GM12878 (cell line): ENCODE data around the gene TBX4. TPM values are rescaled to one million over a fixed set of nuclear protein-coding genes. Genes with fewer than 3 reads are reported as not detected.
"Not testable (repeated sequence)": the region's sequence is repeated elsewhere in the genome, so short reads cannot be mapped to it uniquely, and the experiment has no call there.

Source experiments
- ATAC-seq: fragments of 200-7000 bp; cut with Tn5 transposase; 3 replicates; pipeline ENCODE4 v1.9.1; 2020; ENCODE audit warnings: mild to moderate bottlenecking, moderate library complexity
- BruUV-seq: library from RNA; stranded (reverse); fragments of 400-500 nt; replicated peaks from 2 replicates; lab custom pipeline; 2021; lab: Mats Ljungman, UMichigan
- CTCF ChIA-PET: fragments of 300-600 bp; sonication (Branson Sonifier 250); formaldehyde crosslinking; extraction: SDS; loops from one replicate; lab custom pipeline; 2021; ENCODE audit warnings: inconsistent platforms; lab: Yijun Ruan, JAX
- POLR2A ChIA-PET: fragments of 350-600 bp; formaldehyde crosslinking; extraction: SDS; loops from one replicate; lab custom pipeline; 2021; ENCODE audit warnings: inconsistent platforms; lab: Charles Lee
- RAD21 ChIA-PET: fragments of 300-600 bp; sonication (Branson Sonifier 250); formaldehyde crosslinking; loops from one replicate; lab custom pipeline; 2023; ENCODE audit warnings: antibody characterized with exemption; ENCODE audit not compliant: unreplicated experiment; lab: Charles Lee
- SMC1A ChIA-PET: fragments of 300-600 bp; sonication (Branson Sonifier 250); formaldehyde crosslinking; loops from one replicate; lab custom pipeline; 2023; ENCODE audit not compliant: unreplicated experiment, uncharacterized antibody; lab: Charles Lee
- DNase-seq: peaks from one replicate; pipeline ENCODE4 v3.0.0-alpha.2; 2011; ENCODE audit warnings: low read depth, low spot score
- FAIRE-seq: peaks from 3 replicates; lab custom pipeline; 2011; peaks lifted over from hg19 to GRCh38; lab: Jason Lieb, UNC
- H2AFZ ChIP-seq: 2 replicates; pipeline ENCODE4 v1.6.0; 2011; ENCODE audit warnings: low read depth, low read length, control low read depth; ENCODE audit not compliant: control insufficient read depth
- H3K27ac ChIP-seq: 2 replicates; pipeline ENCODE4 v1.5.1; 2011; ENCODE audit warnings: control low read depth; ENCODE audit not compliant: control insufficient read depth, insufficient read depth
- H3K27me3 ChIP-seq, 2 experiments: replicated peaks in 1 of 2; 2 replicates each; pipeline versions ENCODE4 v1.6.0 to v1.6.1; 2011; ENCODE audit warnings: low read length in 1 of 2; ENCODE audit not compliant: control insufficient read depth in 2 of 2, insufficient read depth in 2 of 2
- H3K36me3 ChIP-seq, 2 experiments: 2 replicates each; pipeline ENCODE4 v1.5.1; 2011; ENCODE audit warnings: low read length in 1 of 2; ENCODE audit not compliant: control insufficient read depth in 2 of 2, insufficient read depth in 2 of 2
- H3K4me1 ChIP-seq: 2 replicates; pipeline ENCODE4 v1.6.1; 2011; ENCODE audit warnings: mild to moderate bottlenecking, low read length, moderate library complexity, mixed read lengths; ENCODE audit not compliant: control insufficient read depth, insufficient read depth
- H3K4me2 ChIP-seq: 2 replicates; pipeline ENCODE4 v1.6.0; 2011; ENCODE audit warnings: control low read depth; ENCODE audit not compliant: control insufficient read depth, insufficient read depth
- H3K4me3 ChIP-seq: fragments of 200-600 bp; sonication (generic); 2 replicates; pipeline ENCODE4 v1.5.1; 2016
- H3K79me2 ChIP-seq: 2 replicates; pipeline ENCODE4 v1.6.0; 2011; ENCODE audit warnings: low read length; ENCODE audit not compliant: control insufficient read depth, insufficient read depth
- H3K9ac ChIP-seq: 2 replicates; pipeline ENCODE4 v1.8.0; 2011; ENCODE audit warnings: low read length, control low read depth, mixed read lengths; ENCODE audit not compliant: control insufficient read depth, insufficient read depth
- H3K9me3 ChIP-seq: replicated peaks from 3 replicates; pipeline ENCODE4 v1.5.1; 2011; ENCODE audit warnings: mild to moderate bottlenecking, low read length; ENCODE audit not compliant: control insufficient read depth, insufficient read depth
- H4K20me1 ChIP-seq: 2 replicates; pipeline ENCODE4 v1.6.0; 2011; ENCODE audit not compliant: control insufficient read depth, insufficient read depth
- ETV6 ChIP-seq, 2 experiments: fragments of 450-650 bp in 1 of 2; IDR thresholded peaks in 1 of 2; conservative IDR thresholded peaks in 1 of 2; 2 replicates each; pipeline ENCODE4 v1.6.1; 2014; ENCODE audit warnings: antibody characterized with exemption in 1 of 2, borderline replicate concordance in 1 of 2, low read depth in 1 of 2, mild to moderate bottlenecking in 1 of 2, moderate library complexity in 1 of 2
- NFXL1 ChIP-seq: fragments of 450-650 bp; IDR thresholded peaks from 2 replicates; pipeline ENCODE4 v1.6.1; 2017; ENCODE audit warnings: antibody characterized with exemption, mild to moderate bottlenecking, borderline replicate concordance
- RB1 ChIP-seq: fragments of 450-650 bp; formaldehyde crosslinking; IDR thresholded peaks from 2 replicates; pipeline ENCODE4 v1.6.1; 2017; ENCODE audit warnings: mild to moderate bottlenecking, borderline replicate concordance
- WGBS: methylation state at CpG from one replicate; pipeline ENCODE4 v1.1.6; 2016; ENCODE audit warnings: low lambda C conversion rate; ENCODE audit not compliant: insufficient replicate concordance, insufficient coverage; ENCODE audit errors: missing lambda C conversion rate; 5-methylcytosine and 5-hydroxymethylcytosine counted together
- in situ Hi-C: fragments of 300-500 bp; cut with MboI; formaldehyde crosslinking; loops from 9 replicates; pipeline ENCODE4 v1.14.3; 2018; ENCODE audit warnings: mixed read lengths
- intact Hi-C: fragments of 100-400 bp; cut with micrococcal nuclease; formaldehyde crosslinking; loops from one replicate; pipeline ENCODE4 v1.14.2; 2022; ENCODE audit not compliant: unreplicated experiment
- polyA plus RNA-seq, 11 experiments: library from polyadenylated mRNA; depleted of rRNA in 4 of 11; unstranded in 6 of 11; stranded (reverse) in 5 of 11; fragments of >200 nt; fragmentation: Nextera tagmentation in 4 of 11; fragmentation: Illumina TruSeq in 1 of 11; extraction: Ambion mirVana in 4 of 11; extraction: Trizol in 1 of 11; gene quantifications; 1 replicate in 1 of 11; 2 replicates in 10 of 11; pipeline versions ENCODE4 v1.2.1 to v1.2.3, GENCODE V29; 2011 to 2016; ENCODE audit warnings: inconsistent platforms in 2 of 11, missing spikeins in 2 of 11, low read depth in 1 of 11
- total RNA-seq, 4 experiments: library from RNA; depleted of rRNA in 3 of 4; stranded (reverse); fragments of >200 nt in 3 of 4; fragmentation: Illumina TruSeq in 1 of 4; extraction: Trizol in 1 of 4; gene quantifications; 2 replicates each; pipeline versions ENCODE4 v1.2.1 to v1.2.3, GENCODE V29; 2013 to 2021

Gene TBX4
- total and polyA plus RNA-seq, 10 of the 15 experiments (the other 5 are each of a cell fraction or from before 2014, with no cell fraction given), result 0.01 TPM; not detected in 9

GRCh38 chr17:61493830-61494324 is 41.7 kb downstream of the TBX4 start:
- H3K79me2 ChIP-seq, H3K36me3 ChIP-seq, RAD21 ChIA-PET, ATAC-seq, H3K27ac ChIP-seq, H2AFZ ChIP-seq, DNase-seq, BruUV-seq, H4K20me1 ChIP-seq, H3K9me3 ChIP-seq, intact Hi-C loops, FAIRE-seq, in situ Hi-C loops, POLR2A ChIA-PET, H3K4me1 ChIP-seq, H3K9ac ChIP-seq, H3K4me3 ChIP-seq, CTCF ChIA-PET, H3K27me3 ChIP-seq, H3K4me2 ChIP-seq, SMC1A ChIA-PET: not testable (repeated sequence)
- peak in 1 of 2 experiments; percentile 37; a peak in 2 of 4 replicates for TF ChIP-seq ETV6 (conservative IDR thresholded peaks at IDR 0.05 in 1 of 2, IDR thresholded peaks at IDR 0.05 in 1 of 2; ENCODE audit: borderline replicate concordance in 1 of 2, low read depth in 1 of 2)
- TF ChIP-seq NFXL1, result peak; percentile 52; the same call in 1 of the 2 replicates
- WGBS, result 33% methylated on average over 7 of the region's 7 CpGs

DNA sequence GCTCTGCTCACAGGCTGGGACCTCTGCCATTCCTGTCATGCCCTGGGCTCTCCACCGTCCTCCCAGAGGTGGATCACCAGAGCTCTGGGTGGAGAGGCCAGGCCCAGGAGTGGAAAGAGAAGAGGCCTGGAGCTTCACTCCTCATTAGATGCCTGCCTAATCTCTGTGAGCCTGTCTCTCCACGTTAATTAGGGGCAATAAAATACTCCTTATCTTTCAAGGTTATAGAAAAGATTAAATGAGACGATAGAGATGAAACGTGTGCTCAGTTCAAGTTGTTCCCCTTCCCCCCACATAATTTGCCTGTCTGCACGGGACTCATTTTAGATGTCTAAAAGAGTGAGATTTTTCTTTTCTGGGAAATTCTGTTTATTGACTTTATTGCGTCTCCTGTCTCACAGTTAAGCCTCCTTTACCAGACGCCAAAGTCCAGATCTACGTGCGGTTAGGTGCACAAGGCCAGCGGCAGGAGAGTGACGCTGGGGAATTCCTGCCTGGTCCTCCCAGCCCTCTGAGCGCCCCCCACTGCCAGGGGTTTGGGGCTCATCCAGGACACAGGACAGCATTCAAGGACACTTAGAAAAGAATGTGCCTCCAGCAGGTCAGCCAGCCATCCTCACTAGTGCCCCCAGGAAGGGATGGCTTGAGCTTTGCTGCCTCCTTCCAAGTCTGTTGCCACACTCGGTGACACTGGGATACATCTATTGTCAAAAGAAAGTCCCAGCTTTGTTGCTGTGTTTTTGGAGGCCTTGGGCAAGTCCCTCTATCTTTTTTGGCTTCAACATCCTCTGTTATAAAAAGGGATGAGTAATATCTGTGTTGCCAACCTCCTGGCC is 42.3 kb downstream of the TBX4 start:
- Histone ChIP-seq H3K27me3 (no peaks in the 10 kb centered on the region; a peak in 2 of 4 replicates), H3K4me2 (no peak overlapping the region), H2AFZ (no peak overlapping the region), H3K27ac (no peak overlapping the region), H4K20me1 (no peaks in the 10 kb centered on the region), H3K4me1 (no peaks in the 10 kb centered on the region), H3K9me3 (no peaks in the 10 kb centered on the region), H3K36me3 (no peaks in the 10 kb centered on the region), H3K79me2 (no peaks in the 10 kb centered on the region), H3K9ac (no peak overlapping the region), H3K4me3 (no peak overlapping the region)
- WGBS, result 47% methylated on average over 13 of the region's 13 CpGs
- RAD21 ChIA-PET, result no interaction called here
- no peak for ATAC-seq
- SMC1A ChIA-PET, result no interaction called here
- POLR2A ChIA-PET, result no interaction called here
- in situ Hi-C loops (no loop called here), intact Hi-C loops (no loop called here)
- DNase-seq, result no peak
- no peak for TF ChIP-seq RB1
- 0 out of 4 replicates have a peak, but pooled peaks of 1 of the 2 experiments have one; percentile 73 for TF ChIP-seq ETV6 (conservative IDR thresholded peaks at IDR 0.05 in 1 of 2, IDR thresholded peaks at IDR 0.05 in 1 of 2; ENCODE audit: borderline replicate concordance in 1 of 2, low read depth in 1 of 2)
- CTCF ChIA-PET, result no interaction called here
- FAIRE-seq, result no peak
- BruUV-seq, result no TSS peak
